Measurements from ENCODE around the gene LMO3.

LMO3 gene

DNA sequence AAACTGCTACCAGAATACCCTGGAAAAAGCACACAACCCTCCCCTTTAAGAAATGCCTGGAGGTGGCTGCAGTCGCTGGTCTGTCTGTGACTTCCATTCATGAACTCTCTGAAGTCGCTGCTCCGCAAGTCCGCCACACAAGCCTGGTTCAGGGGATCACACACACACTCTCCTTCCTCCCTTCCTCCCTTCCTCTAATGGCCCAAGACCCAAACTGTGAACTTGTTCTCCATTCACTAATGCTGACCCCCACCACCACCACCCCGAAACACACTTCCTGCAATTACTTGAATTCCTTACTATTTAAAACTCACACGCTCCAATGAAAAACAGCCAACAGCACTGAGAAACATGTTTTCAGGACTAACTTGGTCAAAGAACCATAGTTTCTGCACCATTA lies 1.0 kb upstream of the LMO3 start:
- no peaks in the 10 kb centered on the region for H3K9me3 ChIP-seq
- H3K4me1 ChIP-seq: peaks cover 30% of the 10 kb centered on the region
- peak in 1 of 2 experiments; percentile 28 for DNase-seq (ENCODE audit: low spot score in 2 of 2)
- H3K27me3 ChIP-seq (ENCODE audit: low read depth): no peaks in the 10 kb centered on the region
- in situ Hi-C loops (cut with MboI; ENCODE audit: low sequenced_read_pairs): no loop called here
- H3K36me3 ChIP-seq (replicated peaks): no peaks in the 10 kb centered on the region
- H3K4me3 ChIP-seq: peak overlapping the region; percentile 39

DNA sequence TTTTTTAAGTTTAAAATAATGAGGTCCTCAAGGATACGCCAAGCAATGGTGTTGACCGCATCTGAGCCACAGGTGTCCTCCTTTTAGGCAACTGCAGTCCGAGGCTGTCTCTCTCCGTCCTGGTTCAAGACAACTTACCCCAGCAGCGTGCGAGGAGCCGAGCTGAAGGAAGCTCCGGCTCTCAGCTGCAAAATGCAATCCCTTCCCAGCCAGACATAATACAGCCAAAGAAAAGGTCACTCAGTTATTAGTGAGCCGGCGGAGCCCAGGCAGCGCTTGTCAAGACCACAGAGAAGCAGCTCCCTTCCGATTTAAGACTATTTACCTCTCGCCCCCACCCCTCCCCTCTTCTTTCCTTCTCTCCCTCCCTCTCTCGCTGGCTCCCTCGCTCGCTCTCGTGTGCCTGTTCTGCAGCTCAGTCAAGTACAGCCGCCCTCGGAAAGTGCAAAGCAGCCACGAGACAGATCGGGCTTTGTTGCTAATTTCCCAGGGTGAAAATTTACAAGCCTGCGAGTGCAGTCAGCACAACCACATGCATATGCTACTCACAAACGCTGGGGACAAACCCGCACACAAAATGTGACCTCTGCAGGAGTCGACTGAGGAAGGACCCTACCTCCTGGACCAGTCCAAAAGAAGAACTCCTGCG lies 363 bp upstream of the LMO3 start:
- Histone ChIP-seq H3K27me3 (ENCODE audit: low read depth) (no peaks in the 10 kb centered on the region), H3K4me1 (peaks cover 30% of the 10 kb centered on the region), H3K36me3 (replicated peaks) (no peaks in the 10 kb centered on the region), H3K4me3 (peak overlapping the region; percentile 39), H3K9me3 (no peaks in the 10 kb centered on the region)
- in situ Hi-C loops (cut with MboI; ENCODE audit: low sequenced_read_pairs): no loop called here
- peak; percentile 59 to 78 for DNase-seq (ENCODE audit: low spot score in 2 of 2)

DNA sequence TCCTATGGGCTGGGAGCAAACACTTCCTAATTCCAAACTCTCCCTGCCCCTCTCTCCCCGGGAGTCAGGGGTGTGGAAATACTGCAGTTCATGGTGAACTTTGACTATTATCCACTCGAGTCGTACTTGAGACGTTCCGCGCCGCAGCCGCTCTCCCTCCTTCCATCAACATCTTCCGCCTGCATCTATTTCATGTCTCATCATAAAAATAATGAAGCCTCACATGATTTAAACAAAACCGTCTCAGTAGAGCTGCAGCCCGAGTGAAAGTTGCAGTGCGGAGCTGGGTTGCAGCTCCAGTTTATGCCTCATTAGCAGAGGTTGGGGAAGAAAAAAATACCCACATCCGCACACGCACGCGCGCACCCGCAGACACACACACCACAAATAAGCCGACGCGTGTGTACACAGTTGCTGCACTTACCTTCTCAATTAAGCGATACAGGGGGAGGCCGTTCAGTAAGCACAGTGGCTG lies 283 bp downstream of the LMO3 start:
- in situ Hi-C loops (cut with MboI; ENCODE audit: low sequenced_read_pairs): no loop called here
- peaks cover 27% of the 10 kb centered on the region for H3K4me1 ChIP-seq
- H3K27me3 ChIP-seq (ENCODE audit: low read depth): no peaks in the 10 kb centered on the region

DNA sequence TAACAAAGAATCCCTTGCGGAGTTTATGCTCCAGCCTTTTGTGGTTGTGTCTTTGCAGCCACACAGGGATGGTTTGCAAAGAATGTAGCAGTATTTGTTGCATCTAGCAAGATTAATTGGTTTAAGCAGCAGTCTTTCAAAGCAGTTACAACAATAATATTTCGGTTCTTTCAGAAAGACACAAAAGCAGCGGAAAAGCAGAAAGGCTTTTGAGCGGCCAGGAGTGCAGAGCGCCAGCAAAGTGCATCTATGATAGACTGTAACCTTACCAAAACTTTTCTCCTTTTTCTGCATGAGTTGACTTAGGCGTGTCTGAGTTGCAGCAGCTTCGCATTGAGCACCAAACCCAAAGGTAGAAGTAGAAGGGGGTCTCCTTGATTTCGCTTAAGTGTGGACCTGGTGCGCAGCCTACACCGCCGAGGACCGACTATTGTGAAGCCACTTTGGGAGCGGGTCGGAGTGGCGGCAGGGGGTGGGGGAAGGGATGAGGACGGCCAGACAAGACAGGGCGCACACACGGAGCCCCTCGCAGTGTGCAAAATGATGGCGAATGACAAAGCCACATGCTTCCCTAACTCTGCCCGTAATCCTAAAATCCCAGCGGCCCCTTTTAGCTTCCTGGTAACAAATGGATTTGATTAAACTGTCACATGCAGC lies 1.2 kb downstream of the LMO3 start:
- H3K9me3 ChIP-seq: no peaks in the 10 kb centered on the region
- no peaks in the 10 kb centered on the region for H3K27me3 ChIP-seq (ENCODE audit: low read depth)
- in situ Hi-C loops (cut with MboI; ENCODE audit: low sequenced_read_pairs): no loop called here
- no peaks in the 10 kb centered on the region for H3K36me3 ChIP-seq (replicated peaks)
- H3K4me1 ChIP-seq: peaks cover 26% of the 10 kb centered on the region
- peak; percentile 38 to 74 for DNase-seq (ENCODE audit: low spot score in 2 of 2)
- H3K4me3 ChIP-seq: peak overlapping the region; percentile 39

More for the DNA sequence above, 283 bp downstream of the LMO3 start:
- H3K9me3 ChIP-seq: no peaks in the 10 kb centered on the region
- peak in 1 of 2 experiments; percentile 40 for DNase-seq (ENCODE audit: low spot score in 2 of 2)
- H3K4me3 ChIP-seq: peak overlapping the region; percentile 39
- H3K36me3 ChIP-seq (replicated peaks): no peaks in the 10 kb centered on the region

DNA sequence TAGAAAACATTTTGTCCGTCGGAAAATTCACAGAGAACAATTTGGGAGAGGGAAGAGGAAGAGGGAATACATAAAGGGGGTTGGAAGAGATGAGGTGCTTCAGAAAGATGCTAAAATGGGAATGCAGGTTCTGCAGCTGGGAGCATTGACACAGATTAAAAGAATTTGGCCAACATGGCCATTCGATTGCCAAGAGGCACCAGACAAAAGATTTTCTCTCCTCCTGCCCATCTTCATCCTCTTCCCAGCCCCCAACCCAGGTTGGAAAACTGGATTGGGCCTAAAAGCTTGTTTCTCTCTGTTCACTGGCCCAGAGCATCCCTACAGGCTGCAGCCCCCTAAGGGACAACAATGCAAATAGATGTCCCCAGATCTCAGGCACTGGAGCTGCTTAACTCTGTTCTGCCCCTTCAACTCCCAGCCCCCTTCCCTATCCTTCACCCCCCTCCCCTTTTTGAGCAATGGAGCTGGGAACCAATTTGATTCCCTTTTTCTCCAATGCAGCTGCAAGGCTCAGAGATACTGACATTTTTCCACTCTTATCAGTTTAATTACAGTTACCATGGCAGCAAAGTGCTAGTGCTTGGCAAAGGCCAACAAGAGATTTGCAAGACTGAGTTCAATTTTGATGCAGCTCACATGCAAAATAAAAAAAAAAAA lies 1.9 kb downstream of the LMO3 start:
- Histone ChIP-seq H3K36me3 (replicated peaks) (no peaks in the 10 kb centered on the region), H3K4me3 (peak overlapping the region; percentile 39), H3K9me3 (no peaks in the 10 kb centered on the region), H3K27me3 (ENCODE audit: low read depth) (no peaks in the 10 kb centered on the region), H3K4me1 (peaks cover 23% of the 10 kb centered on the region)
- in situ Hi-C loops (cut with MboI; ENCODE audit: low sequenced_read_pairs): no loop called here
- peak in 1 of 2 experiments; percentile 28 for DNase-seq (ENCODE audit: low spot score in 2 of 2)

DNA sequence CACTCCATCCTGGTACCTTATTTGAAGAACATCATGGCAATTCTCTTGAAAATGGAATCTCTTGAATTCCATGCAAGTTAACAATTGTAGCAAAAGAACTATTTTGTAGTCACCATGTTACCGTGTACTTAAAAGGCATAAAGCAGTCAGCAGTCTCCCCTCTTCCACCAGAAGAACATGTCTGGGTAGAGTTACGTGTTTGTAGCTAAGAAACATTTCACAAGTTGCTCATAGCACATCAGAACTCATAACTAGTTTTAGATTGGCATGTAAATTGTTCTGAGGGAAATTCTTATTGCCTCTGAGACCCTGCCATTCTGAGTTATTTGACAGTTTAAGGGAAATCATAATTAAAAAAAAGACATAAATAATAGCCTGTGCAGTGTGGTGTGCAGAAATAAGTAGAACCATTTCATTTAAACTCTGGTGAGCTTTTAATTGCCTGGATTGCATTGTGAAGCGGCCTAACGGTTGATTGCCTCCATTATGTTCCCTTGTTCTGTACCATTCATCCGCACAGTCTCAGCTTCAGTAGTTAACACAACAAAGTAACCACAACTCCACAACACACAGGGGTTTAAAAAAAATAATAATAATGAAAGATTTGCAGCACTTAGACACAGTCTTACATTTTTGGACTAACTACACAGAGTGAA lies 2.6 kb downstream of the LMO3 start:
- in situ Hi-C loops (cut with MboI; ENCODE audit: low sequenced_read_pairs): no loop called here
- H3K27me3 ChIP-seq (ENCODE audit: low read depth): no peaks in the 10 kb centered on the region

DNA sequence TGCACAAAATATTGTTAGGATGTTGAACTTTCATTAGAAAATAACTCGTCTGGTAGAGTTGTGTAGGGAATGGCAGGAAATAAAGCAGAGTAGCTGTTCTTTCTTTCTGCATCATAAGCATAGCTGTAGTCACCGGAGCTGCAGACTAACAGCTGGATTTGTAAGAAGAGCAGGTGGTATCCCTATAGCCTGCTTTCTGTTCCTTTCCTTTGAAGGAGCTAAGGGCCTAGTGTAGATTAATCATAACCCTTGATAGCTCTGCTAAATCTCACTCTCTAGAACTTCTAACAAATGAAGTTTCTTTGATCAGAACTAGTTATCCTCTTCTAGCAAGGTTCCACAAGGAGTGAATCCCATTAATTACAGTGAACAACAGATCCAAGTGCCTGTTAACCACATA lies 3.5 kb downstream of the LMO3 start:
- no peak overlapping the region for H3K4me3 ChIP-seq
- no peaks in the 10 kb centered on the region for H3K9me3 ChIP-seq
- H3K4me1 ChIP-seq: peaks cover 20% of the 10 kb centered on the region
- no peaks in the 10 kb centered on the region for H3K36me3 ChIP-seq (replicated peaks)
- no peak for DNase-seq (ENCODE audit: low spot score in 2 of 2)
- no peaks in the 10 kb centered on the region for H3K27me3 ChIP-seq (ENCODE audit: low read depth)
- in situ Hi-C loops (cut with MboI; ENCODE audit: low sequenced_read_pairs): no loop called here

More for the DNA sequence above, 2.6 kb downstream of the LMO3 start:
- Histone ChIP-seq H3K4me1 (peaks cover 20% of the 10 kb centered on the region), H3K4me3 (no peak overlapping the region), H3K9me3 (no peaks in the 10 kb centered on the region), H3K36me3 (replicated peaks) (no peaks in the 10 kb centered on the region)
- DNase-seq (ENCODE audit: low spot score in 2 of 2): peak; percentile 57 to 94

DNA sequence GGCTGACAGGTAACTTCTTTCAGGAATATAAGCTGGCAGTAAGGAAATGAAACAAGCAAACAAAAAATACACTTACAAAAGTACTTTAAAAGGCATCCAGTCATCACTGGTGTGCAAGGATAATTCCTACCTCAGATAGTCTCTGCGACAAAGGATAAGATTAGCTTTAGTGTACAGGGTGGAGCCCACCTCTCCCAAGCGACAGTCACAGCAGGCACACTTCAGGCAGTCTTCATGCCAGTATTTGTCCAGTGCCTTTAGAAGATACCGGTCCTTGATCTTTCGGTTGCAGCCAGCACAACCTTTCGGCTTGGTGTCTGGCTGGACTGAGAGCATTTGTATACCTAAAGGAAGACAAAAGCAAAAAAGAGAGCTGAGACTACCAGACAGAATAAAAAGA lies 5.4 kb downstream of the LMO3 start:
- in situ Hi-C loops (cut with MboI; ENCODE audit: low sequenced_read_pairs): no loop called here
- H3K4me3 ChIP-seq: no peak overlapping the region
- H3K4me1 ChIP-seq: peaks cover 11% of the 10 kb centered on the region
- H3K27me3 ChIP-seq (ENCODE audit: low read depth): no peaks in the 10 kb centered on the region
- H3K36me3 ChIP-seq (replicated peaks): no peaks in the 10 kb centered on the region
- no peak for DNase-seq (ENCODE audit: low spot score in 2 of 2)
- no peaks in the 10 kb centered on the region for H3K9me3 ChIP-seq

DNA sequence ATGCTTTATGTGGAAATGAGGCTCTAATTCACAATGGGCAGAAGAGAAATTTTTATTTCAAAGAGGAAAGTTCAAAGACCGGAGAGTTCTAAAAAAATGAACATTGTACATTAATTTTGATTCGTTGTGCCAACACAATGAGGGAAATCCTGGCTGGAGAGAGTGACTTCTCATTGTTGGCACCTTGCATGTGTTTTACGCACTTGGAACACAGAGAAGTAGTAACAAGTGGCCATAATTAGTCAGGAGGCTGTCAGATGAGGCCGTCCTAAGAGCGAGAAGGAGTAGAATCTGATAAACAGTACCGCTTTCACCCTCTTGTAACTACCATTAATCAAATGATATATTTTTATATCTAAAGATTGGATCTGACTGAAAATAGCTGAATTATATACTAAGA lies 6.9 kb downstream of the LMO3 start:
- DNase-seq (ENCODE audit: low spot score in 2 of 2): no peak
- H3K36me3 ChIP-seq (replicated peaks): no peaks in the 10 kb centered on the region
- H3K27me3 ChIP-seq (ENCODE audit: low read depth): no peaks in the 10 kb centered on the region
- H3K9me3 ChIP-seq: no peaks in the 10 kb centered on the region
- no peak overlapping the region for H3K4me3 ChIP-seq
- in situ Hi-C loops (cut with MboI; ENCODE audit: low sequenced_read_pairs): no loop called here
- peaks cover 10% of the 10 kb centered on the region for H3K4me1 ChIP-seq

DNA sequence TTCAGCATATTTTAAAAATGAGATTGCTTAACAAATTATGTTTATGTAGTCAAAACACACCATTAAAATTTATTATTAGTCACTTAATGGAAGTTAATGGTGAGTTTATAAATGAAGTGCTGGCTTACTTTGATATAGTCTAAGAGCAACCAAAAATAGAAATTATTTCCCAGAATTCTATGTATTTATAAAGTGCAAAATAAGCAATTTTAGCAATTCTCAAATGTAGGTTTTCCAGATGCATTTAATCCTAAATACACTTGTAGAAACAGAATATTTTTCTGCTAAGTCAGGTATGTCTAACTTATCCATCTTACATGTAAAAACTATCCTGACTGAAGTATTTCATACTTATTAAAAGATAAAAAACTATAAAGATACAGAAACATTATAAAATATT lies 11.2 kb downstream of the LMO3 start:
- Histone ChIP-seq H3K9me3 (no peaks in the 10 kb centered on the region), H3K36me3 (replicated peaks) (no peaks in the 10 kb centered on the region), H3K4me1 (no peaks in the 10 kb centered on the region), H3K27me3 (ENCODE audit: low read depth) (no peaks in the 10 kb centered on the region), H3K4me3 (no peak overlapping the region)
- in situ Hi-C loops (cut with MboI; ENCODE audit: low sequenced_read_pairs): no loop called here
- no peak for DNase-seq (ENCODE audit: low spot score in 2 of 2)

DNA sequence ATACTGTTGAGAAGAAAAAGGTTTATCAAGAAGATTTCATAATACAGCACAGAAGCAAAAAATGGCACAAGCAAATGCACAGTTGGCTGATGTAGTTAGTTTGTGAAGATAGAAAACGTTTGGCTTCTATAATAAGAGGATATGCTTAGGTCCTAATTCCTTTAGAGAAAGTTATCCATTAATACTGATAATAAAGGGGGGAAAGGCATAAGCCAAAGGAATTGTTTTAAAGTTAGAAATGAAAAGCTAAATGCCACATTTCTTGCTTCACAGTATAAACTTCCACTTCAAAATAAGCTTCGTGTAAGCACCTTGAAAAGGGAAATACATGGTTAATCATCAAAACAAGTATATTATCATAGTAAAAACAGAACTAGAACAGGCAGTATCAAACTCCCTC lies 12.4 kb downstream of the LMO3 start:
- in situ Hi-C loops (cut with MboI; ENCODE audit: low sequenced_read_pairs): no loop called here
- Histone ChIP-seq H3K36me3 (replicated peaks) (no peaks in the 10 kb centered on the region), H3K4me3 (no peak overlapping the region), H3K4me1 (no peaks in the 10 kb centered on the region), H3K9me3 (no peaks in the 10 kb centered on the region), H3K27me3 (ENCODE audit: low read depth) (no peaks in the 10 kb centered on the region)
- DNase-seq (ENCODE audit: low spot score in 2 of 2): no peak

DNA sequence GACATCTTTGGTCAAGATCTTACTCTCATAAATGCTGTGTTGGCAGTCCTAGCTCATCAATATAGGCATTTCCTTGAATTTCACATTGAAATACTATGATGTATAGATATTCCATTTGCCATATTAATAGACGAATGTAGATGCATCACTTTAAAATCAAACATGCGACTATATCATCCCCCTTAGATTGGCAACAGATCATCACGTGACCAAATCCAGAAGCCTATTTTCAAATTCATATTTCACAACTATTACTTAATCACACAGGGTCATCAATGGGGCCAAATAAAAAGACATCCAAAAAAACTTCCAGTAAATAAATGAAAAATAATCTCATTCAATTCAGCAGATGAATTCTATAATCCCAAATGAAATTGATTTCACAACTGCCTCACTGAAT lies 15.3 kb downstream of the LMO3 start:
- H3K4me1 ChIP-seq: no peaks in the 10 kb centered on the region
- H3K27me3 ChIP-seq (ENCODE audit: low read depth): no peaks in the 10 kb centered on the region
- no peak overlapping the region for H3K4me3 ChIP-seq
- H3K36me3 ChIP-seq (replicated peaks): no peaks in the 10 kb centered on the region
- DNase-seq (ENCODE audit: low spot score in 2 of 2): no peak
- in situ Hi-C loops (cut with MboI; ENCODE audit: low sequenced_read_pairs): no loop called here
- H3K9me3 ChIP-seq: no peaks in the 10 kb centered on the region

DNA sequence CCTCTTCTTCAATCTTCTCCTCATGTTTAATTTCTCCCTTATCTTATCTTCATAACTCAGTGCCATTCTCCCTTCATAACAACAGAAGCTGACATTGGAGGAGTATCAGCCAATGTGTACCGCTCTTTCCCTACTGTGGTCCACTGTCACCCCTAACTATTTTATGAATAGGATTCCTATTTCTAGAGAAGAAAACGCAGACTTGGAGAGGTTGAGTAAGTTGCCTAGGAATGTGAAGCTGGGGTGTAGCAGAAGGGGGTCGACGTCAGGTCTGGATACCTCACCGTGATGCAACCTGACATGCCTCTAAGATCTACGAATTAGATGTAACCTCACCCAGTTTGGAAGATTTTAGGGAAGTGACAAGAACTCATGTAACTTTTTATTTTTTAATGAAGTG lies 17.1 kb downstream of the LMO3 start:
- H3K4me1 ChIP-seq: no peaks in the 10 kb centered on the region
- no peaks in the 10 kb centered on the region for H3K27me3 ChIP-seq (ENCODE audit: low read depth)
- no peak for DNase-seq (ENCODE audit: low spot score in 2 of 2)
- in situ Hi-C loops (cut with MboI; ENCODE audit: low sequenced_read_pairs): no loop called here
- H3K9me3 ChIP-seq: no peaks in the 10 kb centered on the region
- no peaks in the 10 kb centered on the region for H3K36me3 ChIP-seq (replicated peaks)
- no peak overlapping the region for H3K4me3 ChIP-seq

DNA sequence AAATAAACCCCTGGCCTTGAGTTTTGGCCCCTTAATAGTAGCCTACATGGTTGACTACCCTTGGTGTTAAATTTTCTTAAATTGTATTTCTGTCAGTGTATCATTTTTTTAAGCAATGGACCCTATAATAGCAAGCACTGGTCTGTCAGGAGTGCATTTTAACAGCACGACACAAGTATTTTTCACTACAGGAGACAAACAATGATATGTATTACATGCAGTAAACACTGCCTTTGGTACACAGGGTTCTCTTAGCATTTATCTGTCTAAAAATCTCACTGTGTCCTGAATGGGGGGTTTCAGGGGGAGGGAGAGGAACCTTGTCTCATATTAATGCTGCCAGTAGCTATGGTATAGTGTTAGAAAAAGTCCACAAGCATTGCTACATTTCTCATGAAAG lies 18.4 kb downstream of the LMO3 start:
- in situ Hi-C loops (cut with MboI; ENCODE audit: low sequenced_read_pairs): no loop called here
- Histone ChIP-seq H3K9me3 (no peaks in the 10 kb centered on the region), H3K4me3 (no peak overlapping the region), H3K4me1 (no peaks in the 10 kb centered on the region), H3K27me3 (ENCODE audit: low read depth) (no peaks in the 10 kb centered on the region), H3K36me3 (replicated peaks) (no peaks in the 10 kb centered on the region)
- no peak for DNase-seq (ENCODE audit: low spot score in 2 of 2)

Data from HAP-1 (cell line).